Gastrocnemius medialis (tissue), 4 donors: Measurements from ENCODE around the gene BLOC1S4.

Experiments used
- CTCF ChIP-seq, 5 experiments: fragments of 450-650 bp in 3 of 5; fragments of 200-600 bp in 2 of 5; sonication (generic) in 2 of 5; IDR thresholded peaks in 4 of 5; conservative IDR thresholded peaks in 1 of 5; 1 replicate in 4 of 5; 2 replicates in 1 of 5; pipeline ENCODE4 v1.5.1; 2016 to 2019; ENCODE audit warnings: antibody characterized with exemption in 5 of 5, mild to moderate bottlenecking in 3 of 5, moderate library complexity in 3 of 5
- POLR2A ChIP-seq, 2 donors: fragments of 450-650 bp; IDR thresholded peaks; one replicate each; pipeline ENCODE4 v1.6.1; 2017; ENCODE audit warnings: antibody characterized with exemption in 2 of 2, mild to moderate bottlenecking in 2 of 2, moderate library complexity in 2 of 2

- no peak for TF ChIP-seq CTCF (IDR thresholded peaks at IDR 0.05 in 4 of 5, conservative IDR thresholded peaks at IDR 0.05 in 1 of 5)
- no peak for TF ChIP-seq POLR2A (IDR thresholded peaks at IDR 0.05)
Observed at GRCh38 chr4:6724421-6725111, 8.6 kb downstream of the BLOC1S4 start.
